B cell (primary cell): ENCODE measurements around the gene CALHM4. TPM values are rescaled to one million over a fixed set of nuclear protein-coding genes. Genes with fewer than 3 reads are reported as not detected.

ENCODE experiments used
- ATAC-seq: fragments of 200-7000 bp; cut with Tn5 transposase; one replicate; pipeline ENCODE4 v1.10.0; 2021; ENCODE audit warnings: low read depth, mild to moderate bottlenecking, moderate number of reproducible peaks, moderate library complexity
- CTCF ChIA-PET: fragments of 350-600 bp; sonication (Branson Sonifier 250); formaldehyde crosslinking; loops from one replicate; lab custom pipeline; 2021; ENCODE audit warnings: antibody characterized with exemption, inconsistent platforms; lab: Charles Lee
- POLR2A ChIA-PET: fragments of 350-600 bp; sonication (Branson Sonifier 250); formaldehyde crosslinking; loops from one replicate; lab custom pipeline; 2021; ENCODE audit warnings: antibody characterized with exemption; lab: Charles Lee
- DNase-seq: peaks from one replicate; pipeline ENCODE4 v3.0.0; 2013
- H2AFZ ChIP-seq: 2 replicates; pipeline ENCODE4 v1.6.1; 2012; ENCODE audit warnings: mild to moderate bottlenecking, low read depth, low read length; ENCODE audit not compliant: insufficient read depth, poor library complexity, severe bottlenecking
- H3K27ac ChIP-seq, 2 donors: 1 replicate in 1 of 2; 2 replicates in 1 of 2; pipeline ENCODE4 v1.5.1; 2012 to 2013; ENCODE audit warnings: low read length in 2 of 2, mild to moderate bottlenecking in 2 of 2, moderate library complexity in 1 of 2
- H3K27me3 ChIP-seq, 4 experiments: fragments of 200-600 bp in 1 of 4; sonication (generic) in 1 of 4; replicated peaks in 1 of 4; 1 replicate in 2 of 4; 2 replicates in 2 of 4; pipeline versions ENCODE4 v1.6.1 to v1.7.0; 2013 to 2016; ENCODE audit warnings: low read length in 3 of 4, mild to moderate bottlenecking in 2 of 4, mixed read lengths in 1 of 4, moderate library complexity in 1 of 4; ENCODE audit not compliant: insufficient read depth in 4 of 4, control insufficient read depth in 3 of 4; ENCODE audit errors: control extremely low read depth in 1 of 4
- H3K36me3 ChIP-seq, 2 experiments: replicated peaks in 1 of 2; 1 replicate in 1 of 2; 2 replicates in 1 of 2; pipeline versions ENCODE4 v1.6.1 to v1.7.1; 2013; ENCODE audit warnings: low read length in 1 of 2; ENCODE audit not compliant: insufficient read depth in 2 of 2, control insufficient read depth in 1 of 2; ENCODE audit errors: control extremely low read depth in 1 of 2, extremely low read depth in 1 of 2
- H3K4me1 ChIP-seq, 2 donors: fragments of 200-600 bp in 1 of 2; sonication (generic) in 1 of 2; 1 replicate in 1 of 2; 2 replicates in 1 of 2; pipeline versions ENCODE4 v1.5.1 to v1.6.1; 2013 to 2017; ENCODE audit warnings: low read length in 2 of 2; ENCODE audit not compliant: control insufficient read depth in 2 of 2, insufficient read depth in 2 of 2
- H3K4me2 ChIP-seq: replicated peaks from 2 replicates; pipeline ENCODE3; 2012; ENCODE audit warnings: mild to moderate bottlenecking, low read depth, low read length; ENCODE audit not compliant: poor library complexity, severe bottlenecking
- H3K4me3 ChIP-seq, 5 experiments: fragments of 200-600 bp in 1 of 5; sonication (generic) in 1 of 5; 1 replicate in 3 of 5; 2 replicates in 2 of 5; pipeline versions ENCODE4 v1.5.1 to v1.7.0; 2011 to 2016; ENCODE audit warnings: low read length in 4 of 5, mild to moderate bottlenecking in 4 of 5, low read depth in 2 of 5, control low read depth in 1 of 5, moderate library complexity in 1 of 5; ENCODE audit not compliant: insufficient read depth in 1 of 5; ENCODE audit errors: control extremely low read depth in 1 of 5, extremely low read depth in 1 of 5
- H3K79me2 ChIP-seq: fragments of 200-600 bp; sonication (generic); one replicate; pipeline ENCODE4 v1.6.0; 2016; ENCODE audit warnings: low read length; ENCODE audit not compliant: control insufficient read depth, insufficient read depth
- H3K9ac ChIP-seq: fragments of 200-600 bp; sonication (generic); 2 replicates; pipeline ENCODE4 v1.6.1; 2017; ENCODE audit warnings: mild to moderate bottlenecking, low read length, moderate library complexity
- H3K9me3 ChIP-seq, 3 donors: one replicate each; pipeline versions ENCODE4 v1.6.1 to v1.7.1; 2013; ENCODE audit warnings: low read length in 2 of 3; ENCODE audit not compliant: control insufficient read depth in 2 of 3, insufficient read depth in 1 of 3; ENCODE audit errors: control extremely low read depth in 1 of 3
- H4K20me1 ChIP-seq: 2 replicates; pipeline ENCODE4 v1.6.0; 2012; ENCODE audit warnings: mild to moderate bottlenecking, low read length; ENCODE audit not compliant: insufficient read depth, control insufficient read depth, poor library complexity, severe bottlenecking
- H3K27ac Mint-ChIP-seq: one replicate; pipeline ENCODE4 v1.8.0; 2021; ENCODE audit warnings: mixed read lengths
- H3K27me3 Mint-ChIP-seq: one replicate; pipeline ENCODE4 v1.8.0; 2021; ENCODE audit warnings: mixed read lengths
- H3K4me1 Mint-ChIP-seq: one replicate; pipeline ENCODE4 v1.8.0; 2021; ENCODE audit warnings: mixed read lengths
- H3K4me3 Mint-ChIP-seq: one replicate; pipeline ENCODE4 v1.8.0; 2021; ENCODE audit warnings: mixed read lengths
- H3K9me3 Mint-ChIP-seq: one replicate; pipeline ENCODE4 v1.8.0; 2022; ENCODE audit warnings: mixed read lengths; ENCODE audit not compliant: insufficient read depth
- EZH2 ChIP-seq: IDR thresholded peaks from 2 replicates; pipeline ENCODE4 v1.6.1; 2012; ENCODE audit warnings: borderline replicate concordance, low read depth, mild to moderate bottlenecking, moderate library complexity, low read length; ENCODE audit not compliant: insufficient read depth, poor library complexity, severe bottlenecking
- WGBS: methylation state at CpG from one replicate; pipeline ENCODE4 v1.1.5; 2013; ENCODE audit warnings: missing lambda C conversion rate; ENCODE audit not compliant: insufficient coverage; 5-methylcytosine and 5-hydroxymethylcytosine counted together
- intact Hi-C: fragments of 100-400 bp; cut with micrococcal nuclease; formaldehyde crosslinking; loops from one replicate; pipeline ENCODE4 v1.10.0; 2022
- polyA plus RNA-seq: library from polyadenylated mRNA; depleted of rRNA; stranded (reverse); fragments of >200 nt; gene quantifications from 2 replicates; pipeline ENCODE4 v1.2.3, GENCODE V29; 2012
- total RNA-seq, 2 donors: library from RNA; stranded (reverse); fragments of 120-200 nt in 1 of 2; gene quantifications; 1 replicate in 1 of 2; 2 replicates in 1 of 2; pipeline versions ENCODE4 v1.2.3 to v1.2.4, GENCODE V29; 2013 to 2022
- TF ChIP-seq, protein P1 (sequence below): fragments of 200-600 bp; IDR thresholded peaks from one replicate; pipeline ENCODE4 v1.8.0; 2022; ENCODE audit warnings: antibody characterized with exemption, mild to moderate bottlenecking

CALHM4 gene
- total and polyA plus RNA-seq, 2 donors (not counting 1 experiment from before 2014, with no cell fraction given): not detected

GRCh38 chr6:116578335-116578734, 24.8 kb downstream of the CALHM4 start:
- ATAC-seq (no peak), DNase-seq (no peak)
- Histone ChIP-seq H4K20me1 (peaks cover 4% of the 10 kb centered on the region), H3K27me3 (no peaks in the 10 kb centered on the region), H3K4me2 (no peak overlapping the region), H3K9me3 (no peaks in the 10 kb centered on the region), H3K4me3 (no peak overlapping the region), H2AFZ (no peak overlapping the region), H3K27ac (no peak overlapping the region), H3K4me1 (no peaks in the 10 kb centered on the region), H3K9ac (no peak overlapping the region), H3K36me3 (peaks cover 7 to 21% of the 10 kb centered on the region in 2 experiments), H3K79me2 (peaks cover 42% of the 10 kb centered on the region)
- POLR2A ChIA-PET: no interaction called here
- intact Hi-C loops: no loop called here
- CTCF ChIA-PET: interaction anchor here (0.7 to 1.1 kb wide), 2 partner anchors 18 to 19 kb away, joined by 3 to 4 read pairs; no protein-coding TSS in a partner anchor
- no peaks in the 10 kb centered on the region for H3K27me3 Mint-ChIP-seq
- H3K27ac Mint-ChIP-seq: no peak overlapping the region
- peaks cover 2% of the 10 kb centered on the region for H3K4me1 Mint-ChIP-seq
- no peak overlapping the region for H3K4me3 Mint-ChIP-seq
- TF ChIP-seq, protein P1, sequence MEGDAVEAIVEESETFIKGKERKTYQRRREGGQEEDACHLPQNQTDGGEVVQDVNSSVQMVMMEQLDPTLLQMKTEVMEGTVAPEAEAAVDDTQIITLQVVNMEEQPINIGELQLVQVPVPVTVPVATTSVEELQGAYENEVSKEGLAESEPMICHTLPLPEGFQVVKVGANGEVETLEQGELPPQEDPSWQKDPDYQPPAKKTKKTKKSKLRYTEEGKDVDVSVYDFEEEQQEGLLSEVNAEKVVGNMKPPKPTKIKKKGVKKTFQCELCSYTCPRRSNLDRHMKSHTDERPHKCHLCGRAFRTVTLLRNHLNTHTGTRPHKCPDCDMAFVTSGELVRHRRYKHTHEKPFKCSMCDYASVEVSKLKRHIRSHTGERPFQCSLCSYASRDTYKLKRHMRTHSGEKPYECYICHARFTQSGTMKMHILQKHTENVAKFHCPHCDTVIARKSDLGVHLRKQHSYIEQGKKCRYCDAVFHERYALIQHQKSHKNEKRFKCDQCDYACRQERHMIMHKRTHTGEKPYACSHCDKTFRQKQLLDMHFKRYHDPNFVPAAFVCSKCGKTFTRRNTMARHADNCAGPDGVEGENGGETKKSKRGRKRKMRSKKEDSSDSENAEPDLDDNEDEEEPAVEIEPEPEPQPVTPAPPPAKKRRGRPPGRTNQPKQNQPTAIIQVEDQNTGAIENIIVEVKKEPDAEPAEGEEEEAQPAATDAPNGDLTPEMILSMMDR: no peak
- no peak for TF ChIP-seq EZH2
- H3K9me3 Mint-ChIP-seq: no peaks in the 10 kb centered on the region

DNA sequence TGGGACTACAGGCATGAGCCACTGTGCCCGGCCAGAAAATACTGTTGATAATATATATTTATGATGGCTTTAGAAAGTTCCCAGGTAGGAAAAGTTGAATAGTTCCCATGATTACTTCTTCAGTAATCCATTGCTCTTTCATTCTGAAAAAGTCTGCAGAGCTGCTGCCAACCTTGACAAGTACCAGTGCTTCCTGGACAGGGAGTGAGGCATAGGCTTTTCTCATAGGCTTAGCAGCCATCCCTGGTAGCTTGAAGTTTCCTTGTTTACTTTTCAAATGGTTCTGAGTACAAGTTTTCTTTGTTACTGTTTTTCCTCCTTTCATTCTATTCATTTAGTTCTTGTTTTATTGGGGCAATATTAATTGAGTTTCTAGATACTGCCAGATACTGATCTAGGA, 25.6 kb downstream of the CALHM4 start:
- TF ChIP-seq EZH2: no peak
- TF ChIP-seq, protein P1: no peak
- ATAC-seq (no peak), DNase-seq (no peak)
- Histone ChIP-seq H3K4me2 (no peak overlapping the region), H4K20me1 (peaks cover 4% of the 10 kb centered on the region), H3K4me1 (no peaks in the 10 kb centered on the region), H3K9ac (no peak overlapping the region), H3K79me2 (peaks cover 33% of the 10 kb centered on the region), H3K4me3 (no peak overlapping the region), H3K27me3 (no peaks in the 10 kb centered on the region), H3K9me3 (no peaks in the 10 kb centered on the region), H2AFZ (no peak overlapping the region), H3K27ac (no peak overlapping the region), H3K36me3 (peaks cover 9 to 23% of the 10 kb centered on the region in 2 experiments)
- H3K27ac Mint-ChIP-seq: no peak overlapping the region
- peaks cover 2% of the 10 kb centered on the region for H3K4me1 Mint-ChIP-seq
- H3K9me3 Mint-ChIP-seq: no peaks in the 10 kb centered on the region
- H3K27me3 Mint-ChIP-seq: no peaks in the 10 kb centered on the region
- no CpG with 5 or more reads among the region's 1 CpG for WGBS
- H3K4me3 Mint-ChIP-seq: no peak overlapping the region
- intact Hi-C loops: no loop called here
- ChIA-PET CTCF (interaction anchor here (1.2 kb wide), 1 partner anchor 14 kb away, joined by 4 read pairs; no protein-coding TSS in a partner anchor), POLR2A (no interaction called here)
